Femur (tissue), 1 donor: ENCODE results near the gene RPL7A.

ENCODE experiments used
- DNase-seq: peaks from one replicate; pipeline ENCODE4 v3.0.0-alpha.2; 2017

The RPL7A gene

DNA sequence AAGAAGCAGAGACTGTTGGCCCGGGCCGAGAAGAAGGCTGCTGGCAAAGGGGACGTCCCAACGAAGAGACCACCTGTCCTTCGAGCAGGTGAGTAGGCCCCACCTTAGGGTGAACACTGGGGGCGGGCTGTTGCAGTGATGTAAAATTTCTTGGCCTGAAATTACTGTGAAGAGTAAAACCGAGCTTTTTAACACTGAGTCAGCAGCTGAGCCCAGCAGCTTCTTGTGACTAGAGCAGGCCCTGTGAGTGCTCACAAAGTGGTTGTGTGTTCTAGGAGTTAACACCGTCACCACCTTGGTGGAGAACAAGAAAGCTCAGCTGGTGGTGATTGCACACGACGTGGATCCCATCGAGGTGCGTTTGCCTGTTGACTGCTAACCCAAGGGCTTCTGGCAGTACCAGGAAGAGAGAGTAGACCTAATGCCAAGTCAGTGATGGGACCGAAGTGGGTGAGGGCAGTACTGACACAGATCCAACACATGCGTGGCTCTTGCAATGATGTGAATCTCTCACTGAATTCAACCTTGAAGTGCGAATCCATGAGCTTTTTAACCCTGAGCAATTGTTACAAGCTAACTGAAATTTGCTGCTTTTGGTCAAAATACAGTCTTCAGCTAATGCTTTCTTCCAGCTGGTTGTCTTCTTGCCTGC lies 2.1 kb downstream of the RPL7A start:
- no peak for DNase-seq

GRCh38 chr9:133351526-133351907 lies 3.5 kb downstream of the RPL7A start:
- no peak for DNase-seq

DNA sequence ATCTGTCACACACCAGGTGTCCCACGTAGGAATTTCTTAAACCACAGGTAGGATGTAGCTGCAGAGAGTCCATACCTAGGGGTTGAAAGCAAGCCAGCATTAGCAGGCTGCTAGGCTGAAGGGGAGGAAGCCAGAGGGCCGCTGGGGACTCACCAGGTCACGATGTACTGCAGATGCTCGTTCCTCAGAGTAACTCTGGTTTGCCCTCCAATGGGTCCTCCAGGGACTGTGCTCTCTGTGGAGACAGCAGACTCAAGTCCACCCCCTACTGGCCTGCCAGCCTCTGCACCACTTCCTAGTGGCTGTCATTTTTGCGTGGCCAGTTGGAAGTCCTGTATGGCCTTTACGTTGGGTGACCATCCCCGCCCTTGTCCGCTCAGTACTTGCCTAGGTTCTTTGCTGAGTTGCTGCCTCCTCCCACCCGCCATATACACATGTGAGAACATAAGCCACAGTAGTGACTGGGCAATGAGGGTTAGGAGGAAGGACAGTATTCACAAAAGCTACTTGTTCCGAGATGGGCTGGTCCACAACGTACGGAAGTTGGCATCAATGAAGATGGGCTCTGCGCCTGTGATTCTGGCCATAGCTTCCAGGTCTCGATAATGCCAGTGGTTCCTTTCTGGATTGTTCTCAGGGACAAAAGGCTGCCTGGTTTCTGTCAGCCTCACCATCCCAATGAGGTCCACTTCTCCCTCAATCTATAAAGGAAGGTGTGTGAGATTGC lies 4.1 kb downstream of the RPL7A start:
- no peak for DNase-seq

GRCh38 chr9:133352635-133353340 lies 4.8 kb downstream of the RPL7A start:
- no peak for DNase-seq

DNA sequence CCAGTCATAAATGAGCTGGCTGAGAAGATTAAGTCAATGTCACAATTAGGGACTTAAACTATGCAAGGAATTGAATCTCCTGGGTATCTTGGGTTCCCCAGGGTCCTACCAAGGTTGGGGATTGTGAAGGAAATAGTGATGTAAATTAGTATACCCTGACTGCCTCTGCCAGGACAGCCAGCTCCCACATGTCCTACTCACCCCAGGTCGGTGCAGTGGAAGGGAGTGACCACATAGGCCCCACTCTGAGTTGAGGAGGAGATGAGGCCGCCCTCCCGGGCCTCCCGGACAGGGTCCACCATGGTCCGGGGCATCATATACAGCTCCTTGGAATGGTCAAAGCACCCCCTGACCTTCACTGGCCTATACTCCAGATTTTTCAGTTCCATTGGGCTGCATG lies 5.5 kb downstream of the RPL7A start:
- DNase-seq, result no peak

- no peak for DNase-seq
Observed at GRCh38 chr9:133354766-133355165, 6.7 kb downstream of the RPL7A start.

DNA sequence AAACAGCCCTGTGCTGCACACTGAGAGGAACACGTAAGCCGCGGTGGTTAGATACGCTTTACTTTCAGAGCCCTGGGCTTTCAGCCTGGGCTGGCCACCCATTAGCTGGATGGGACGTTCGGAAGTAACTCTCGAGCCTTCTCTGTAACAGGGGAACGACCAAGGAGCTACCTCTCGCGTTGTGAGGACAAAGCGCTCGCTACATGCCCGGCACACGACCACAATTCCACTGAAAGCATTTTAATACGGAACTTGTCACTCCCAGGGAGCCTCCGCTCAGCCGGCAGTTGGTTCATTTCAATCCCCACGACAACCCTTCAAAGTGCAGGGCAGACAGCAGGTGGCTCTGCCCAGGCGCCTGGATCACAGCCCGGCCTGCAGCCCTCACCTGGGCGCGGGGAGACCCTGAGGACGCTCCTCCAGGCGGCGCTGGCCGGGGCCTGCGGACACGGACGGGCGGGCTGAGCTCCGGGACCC lies 7.9 kb downstream of the RPL7A start:
- DNase-seq, result no peak

DNA sequence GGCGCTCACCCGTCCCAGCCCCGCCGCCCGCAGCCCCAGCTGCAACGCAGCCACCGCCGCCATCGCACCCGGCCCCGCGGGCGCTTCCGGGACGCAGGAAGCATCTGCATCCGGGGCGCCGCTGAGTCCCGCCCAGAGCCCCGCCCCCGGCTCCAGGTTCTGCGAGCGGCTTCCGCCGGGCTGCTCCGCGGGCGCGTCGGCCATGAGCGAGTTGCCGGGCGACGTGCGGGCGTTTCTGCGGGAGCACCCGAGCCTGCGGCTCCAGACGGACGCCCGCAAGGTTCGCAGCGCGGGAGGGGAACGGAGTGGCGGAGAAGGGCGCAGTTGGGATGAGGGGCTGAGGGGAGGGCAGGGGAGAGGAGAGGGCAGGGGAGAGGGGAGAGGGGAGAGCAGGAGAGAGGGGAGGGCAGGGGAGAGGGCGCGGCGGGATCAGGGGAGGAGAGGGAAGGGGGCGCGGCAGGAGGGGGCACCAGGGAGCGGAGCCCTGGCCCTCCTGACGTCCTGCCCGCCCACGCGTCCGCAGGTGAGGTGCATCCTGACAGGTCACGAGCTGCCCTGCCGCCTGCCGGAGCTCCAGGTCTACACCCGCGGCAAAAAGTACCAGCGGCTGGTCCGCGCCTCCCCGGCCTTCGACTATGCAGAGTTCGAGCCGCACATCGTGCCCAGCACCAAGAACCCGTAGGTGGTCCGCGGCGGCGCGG lies 8.5 kb downstream of the RPL7A start, which contains the start of the genes SURF1 and SURF2:
Gene SURF1, minus strand, starts transcription at position 97 of the 701 bp plus-strand sequence. Its CDS starts 34 bp downstream, at position 63.
Gene SURF2, plus strand, starts transcription at position 160 of the 701 bp plus-strand sequence. Its CDS starts 43 bp downstream, at position 203.
- peak; percentile 91 for DNase-seq

- DNase-seq, result no peak
Observed at GRCh38 chr9:133357656-133358055, 9.6 kb downstream of the RPL7A start.

GRCh38 chr9:133359399-133360175 lies 11.6 kb downstream of the RPL7A start:
- no peak for DNase-seq

GRCh38 chr9:133360400-133361393 lies 12.7 kb downstream of the RPL7A start:
- no peak for DNase-seq

DNA sequence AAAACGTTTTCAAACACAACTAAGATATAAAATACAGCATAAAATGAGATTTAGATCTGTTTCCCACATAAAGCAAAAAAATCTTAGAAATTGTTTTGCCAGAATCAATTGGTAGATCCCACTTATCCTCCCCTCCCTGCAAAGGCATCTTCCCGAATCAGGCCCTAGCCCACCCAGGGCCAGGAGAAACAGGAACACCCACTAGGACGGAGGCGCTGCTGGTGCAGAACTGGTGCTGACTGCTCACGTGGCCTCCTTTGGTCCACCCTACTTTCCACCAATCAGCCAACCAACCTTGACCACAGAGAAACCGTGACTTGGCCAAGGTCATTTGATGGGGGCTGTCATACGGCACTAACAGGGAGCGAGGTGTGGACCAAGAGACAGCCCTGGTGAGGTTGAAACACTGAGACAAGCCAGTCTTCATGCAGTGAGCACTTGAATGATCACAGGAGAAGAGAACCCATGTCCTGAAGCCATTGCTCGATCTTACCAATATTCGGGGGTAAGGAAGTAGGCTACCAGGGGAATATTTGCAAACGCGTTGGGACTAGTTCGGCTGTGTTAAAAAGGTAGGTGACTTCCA lies 13.6 kb downstream of the RPL7A start:
- DNase-seq, result no peak

GRCh38 chr9:133362359-133363044 lies 14.5 kb downstream of the RPL7A start:
- DNase-seq, result no peak

DNA sequence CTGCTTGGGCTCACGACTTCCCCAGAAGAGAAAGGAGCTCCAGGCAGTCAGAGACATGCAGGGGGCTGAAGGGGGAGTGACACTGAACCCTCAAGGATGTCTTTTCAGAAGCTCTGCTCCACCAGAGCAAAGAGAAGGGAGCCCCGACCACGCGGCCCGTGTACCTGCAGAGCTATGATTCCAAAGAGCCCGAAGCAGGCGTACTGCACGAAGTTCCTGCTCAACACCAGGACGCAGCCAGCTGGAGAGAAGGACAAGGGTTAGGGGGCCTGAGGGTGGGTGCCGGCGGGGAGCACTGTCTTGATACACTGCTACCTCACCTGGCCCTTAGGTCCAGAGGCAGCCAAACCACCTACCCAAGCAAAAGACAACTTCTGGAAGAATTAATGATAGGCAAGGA lies 18.4 kb downstream of the RPL7A start:
- no peak for DNase-seq

GRCh38 chr9:133367221-133367620 lies 19.2 kb downstream of the RPL7A start:
- DNase-seq, result no peak

DNA sequence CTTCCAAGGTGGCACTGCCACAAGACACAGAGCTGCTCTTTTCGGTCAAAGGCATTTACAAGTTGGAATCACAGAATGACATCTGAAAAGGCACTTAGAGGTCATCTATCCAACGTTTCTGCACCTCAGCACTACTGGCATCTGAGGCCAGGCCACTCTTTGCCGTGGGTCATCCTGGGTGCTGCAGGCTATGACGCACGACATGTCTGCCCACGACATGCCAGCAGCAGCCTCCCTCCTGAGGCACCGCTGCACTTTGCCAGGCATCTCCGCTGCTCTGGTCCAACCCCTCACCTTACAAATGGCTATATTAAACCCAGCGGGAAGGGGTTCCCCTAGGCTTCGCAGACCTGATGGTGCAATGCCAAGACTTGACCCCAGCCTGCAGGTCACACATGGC lies 19.8 kb downstream of the RPL7A start:
- DNase-seq, result no peak

DNA sequence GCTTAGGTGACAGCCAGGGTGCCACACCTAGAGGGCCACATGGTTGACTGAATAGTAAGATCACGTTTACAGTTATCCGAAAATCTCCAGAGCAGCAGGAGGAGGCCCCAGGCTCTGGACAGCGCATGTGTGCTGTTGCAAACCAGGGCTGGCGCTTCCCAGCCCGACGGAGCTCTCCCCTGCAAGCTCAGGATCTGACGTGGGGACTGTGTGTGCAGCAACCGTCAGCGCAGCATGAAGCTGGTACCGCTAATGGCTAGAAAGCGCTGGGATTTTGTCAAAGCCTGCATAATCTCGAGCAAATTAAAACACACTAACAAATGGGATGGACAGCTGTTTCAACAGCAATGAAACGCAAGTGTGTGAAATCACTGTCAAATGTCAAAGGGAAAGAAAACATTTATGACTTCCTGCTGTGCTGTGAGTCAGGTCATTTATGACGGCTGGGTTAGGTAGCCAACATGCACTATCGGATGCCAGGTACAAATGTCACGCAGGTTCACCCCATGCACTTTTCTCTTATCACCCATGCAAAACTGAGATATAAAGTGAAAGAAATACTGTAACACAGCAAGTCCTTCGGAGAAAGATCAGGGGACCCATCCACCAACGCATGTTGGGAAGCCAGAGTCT lies 20.3 kb downstream of the RPL7A start:
- DNase-seq, result no peak

- no peak for DNase-seq
Observed at GRCh38 chr9:133369422-133369821, 21.4 kb downstream of the RPL7A start.

DNA sequence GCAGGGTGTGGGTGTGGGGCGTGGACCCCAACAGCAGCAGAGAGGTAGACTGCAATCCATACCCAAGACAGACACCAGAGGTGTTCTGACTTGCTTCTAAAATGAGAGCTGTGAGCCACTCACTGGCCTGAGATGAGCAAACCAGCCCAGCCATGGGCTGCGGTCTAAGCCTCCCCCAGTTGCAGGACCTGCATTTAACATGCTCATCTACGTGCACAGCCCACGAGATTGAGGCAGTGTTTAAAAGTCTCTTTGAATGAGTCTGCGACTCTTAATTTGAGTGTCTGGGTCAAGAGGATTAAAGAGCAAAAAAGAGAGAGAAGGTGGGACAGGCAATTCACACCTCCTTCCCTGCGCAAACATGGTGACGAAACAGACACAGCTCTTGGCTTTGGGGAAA lies 21.9 kb downstream of the RPL7A start:
- no peak for DNase-seq
